PFSK-1 (cell line): ENCODE measurements around the gene USP35.

Experiments
- FOXP2 ChIP-seq: optimal IDR thresholded peaks from 2 replicates; pipeline ENCODE3; 2011; ENCODE audit warnings: borderline replicate concordance, control low read depth, inconsistent platforms; ENCODE audit not compliant: insufficient read depth; ENCODE audit errors: extremely low read length, extremely low read depth
- POLR2AphosphoS5 ChIP-seq: IDR thresholded peaks from 2 replicates; pipeline ENCODE4 v1.6.1; 2012; ENCODE audit warnings: low read depth, mild to moderate bottlenecking, control low read depth, low read length, moderate library complexity
- SIN3A ChIP-seq: IDR thresholded peaks from 2 replicates; pipeline ENCODE4 v1.6.1; 2012; ENCODE audit warnings: mild to moderate bottlenecking, low read length, moderate library complexity, borderline replicate concordance; ENCODE audit not compliant: insufficient read depth
- TAF1 ChIP-seq: IDR thresholded peaks from 2 replicates; pipeline ENCODE4 v1.6.1; 2012; ENCODE audit warnings: low read length, control low read depth, borderline replicate concordance; ENCODE audit not compliant: insufficient read depth
- TF ChIP-seq, protein P1 (sequence below), 2 experiments: IDR thresholded peaks; 2 replicates each; pipeline versions ENCODE4 v1.6.1 to v1.8.0; 2011 to 2012; ENCODE audit warnings: low read depth in 2 of 2, low read length in 2 of 2, control low read depth in 1 of 2, inconsistent platforms in 1 of 2, mild to moderate bottlenecking in 1 of 2, moderate library complexity in 1 of 2; ENCODE audit not compliant: insufficient read depth in 1 of 2

DNA sequence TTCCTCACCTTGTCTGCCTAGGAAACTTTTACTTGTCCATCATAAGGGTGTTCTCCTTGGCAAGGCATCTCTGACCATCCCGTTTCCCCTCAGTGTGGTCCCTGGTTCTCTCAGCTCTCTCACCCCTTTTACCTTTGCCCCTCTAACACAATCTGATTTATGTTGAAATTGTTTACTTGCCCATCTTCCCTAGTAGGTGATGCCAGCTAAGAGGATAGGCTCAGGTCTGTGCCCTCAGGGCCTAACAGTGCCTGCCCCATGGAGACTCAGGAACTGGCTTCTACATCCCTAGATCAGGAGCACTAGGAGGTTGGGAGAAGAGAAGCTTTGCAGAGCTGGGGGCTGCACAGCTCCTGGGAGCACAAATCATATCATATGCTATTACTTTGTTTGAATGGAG, 28.2 kb upstream of the USP35 start:
- TF ChIP-seq POLR2AphosphoS5 (no peak), TAF1 (no peak), SIN3A (no peak), FOXP2 (no peak)
- TF ChIP-seq, protein P1, sequence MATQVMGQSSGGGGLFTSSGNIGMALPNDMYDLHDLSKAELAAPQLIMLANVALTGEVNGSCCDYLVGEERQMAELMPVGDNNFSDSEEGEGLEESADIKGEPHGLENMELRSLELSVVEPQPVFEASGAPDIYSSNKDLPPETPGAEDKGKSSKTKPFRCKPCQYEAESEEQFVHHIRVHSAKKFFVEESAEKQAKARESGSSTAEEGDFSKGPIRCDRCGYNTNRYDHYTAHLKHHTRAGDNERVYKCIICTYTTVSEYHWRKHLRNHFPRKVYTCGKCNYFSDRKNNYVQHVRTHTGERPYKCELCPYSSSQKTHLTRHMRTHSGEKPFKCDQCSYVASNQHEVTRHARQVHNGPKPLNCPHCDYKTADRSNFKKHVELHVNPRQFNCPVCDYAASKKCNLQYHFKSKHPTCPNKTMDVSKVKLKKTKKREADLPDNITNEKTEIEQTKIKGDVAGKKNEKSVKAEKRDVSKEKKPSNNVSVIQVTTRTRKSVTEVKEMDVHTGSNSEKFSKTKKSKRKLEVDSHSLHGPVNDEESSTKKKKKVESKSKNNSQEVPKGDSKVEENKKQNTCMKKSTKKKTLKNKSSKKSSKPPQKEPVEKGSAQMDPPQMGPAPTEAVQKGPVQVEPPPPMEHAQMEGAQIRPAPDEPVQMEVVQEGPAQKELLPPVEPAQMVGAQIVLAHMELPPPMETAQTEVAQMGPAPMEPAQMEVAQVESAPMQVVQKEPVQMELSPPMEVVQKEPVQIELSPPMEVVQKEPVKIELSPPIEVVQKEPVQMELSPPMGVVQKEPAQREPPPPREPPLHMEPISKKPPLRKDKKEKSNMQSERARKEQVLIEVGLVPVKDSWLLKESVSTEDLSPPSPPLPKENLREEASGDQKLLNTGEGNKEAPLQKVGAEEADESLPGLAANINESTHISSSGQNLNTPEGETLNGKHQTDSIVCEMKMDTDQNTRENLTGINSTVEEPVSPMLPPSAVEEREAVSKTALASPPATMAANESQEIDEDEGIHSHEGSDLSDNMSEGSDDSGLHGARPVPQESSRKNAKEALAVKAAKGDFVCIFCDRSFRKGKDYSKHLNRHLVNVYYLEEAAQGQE (IDR thresholded peaks at IDR 0.05; ENCODE audit: insufficient read depth in 1 of 2, low read depth in 2 of 2, low read length in 2 of 2), result no peak
